Suprapubic skin (tissue), 4 donors: ENCODE data around the gene CYP2A6. TPM values are rescaled to one million over a fixed set of nuclear protein-coding genes. Genes with fewer than 3 reads are reported as not detected.
A peak's percentile ranks its signal among the peaks of the same experiment; 100 is the strongest.
"Not testable (repeated sequence)": the region's sequence is repeated elsewhere in the genome, so short reads cannot be mapped to it uniquely, and the experiment has no call there.

Experiments
- DNase-seq, 2 donors: peaks; one replicate each; pipeline ENCODE4 v3.0.0-alpha.2; 2019; ENCODE audit warnings: low spot score in 2 of 2
- H3K27ac ChIP-seq: fragments of 200-600 bp; sonication (generic); one replicate; pipeline ENCODE4 v1.5.1; 2019
- H3K27me3 ChIP-seq: fragments of 200-600 bp; sonication (generic); one replicate; pipeline ENCODE4 v1.5.1; 2019
- H3K36me3 ChIP-seq: fragments of 200-600 bp; sonication (generic); one replicate; pipeline ENCODE4 v1.5.1; 2019
- H3K4me1 ChIP-seq: fragments of 200-600 bp; sonication (generic); one replicate; pipeline ENCODE4 v1.5.1; 2019
- H3K4me3 ChIP-seq: fragments of 200-600 bp; sonication (generic); one replicate; pipeline ENCODE4 v1.5.1; 2019; ENCODE audit warnings: mild to moderate bottlenecking
- H3K9me3 ChIP-seq: fragments of 200-600 bp; sonication (generic); one replicate; pipeline ENCODE4 v1.5.1; 2019
- EP300 ChIP-seq: sonication (generic); formaldehyde crosslinking; IDR thresholded peaks from one replicate; pipeline ENCODE4 v1.6.1; 2017; ENCODE audit warnings: antibody characterized with exemption
- POLR2A ChIP-seq, 2 donors: fragments of 450-650 bp; IDR thresholded peaks; one replicate each; pipeline ENCODE4 v1.6.1; 2017; ENCODE audit warnings: antibody characterized with exemption in 2 of 2, mild to moderate bottlenecking in 2 of 2, moderate library complexity in 2 of 2
- POLR2AphosphoS5 ChIP-seq, 3 donors: sonication (generic); formaldehyde crosslinking; IDR thresholded peaks; one replicate each; pipeline ENCODE4 v1.6.1; 2017; ENCODE audit warnings: antibody characterized with exemption in 3 of 3
- WGBS: methylation state at CpG from one replicate; pipeline ENCODE4 v1.1.5; 2018; 5-methylcytosine and 5-hydroxymethylcytosine counted together
- total RNA-seq, 4 donors: library from RNA; depleted of rRNA; stranded (reverse); fragments of >200 nt; gene quantifications; one replicate each; pipeline ENCODE4 v1.1.0, GENCODE V29; 2016
- TF ChIP-seq, protein P1 (sequence below), 2 donors: fragments of 200-600 bp in 1 of 2; fragments of 450-650 bp in 1 of 2; sonication (generic) in 1 of 2; IDR thresholded peaks; one replicate each; pipeline ENCODE4 v1.5.1; 2016 to 2019; ENCODE audit warnings: antibody characterized with exemption in 2 of 2, mild to moderate bottlenecking in 1 of 2, moderate library complexity in 1 of 2

CYP2A6 gene
- total RNA-seq, 4 donors from 2014 or later = not detected

DNA sequence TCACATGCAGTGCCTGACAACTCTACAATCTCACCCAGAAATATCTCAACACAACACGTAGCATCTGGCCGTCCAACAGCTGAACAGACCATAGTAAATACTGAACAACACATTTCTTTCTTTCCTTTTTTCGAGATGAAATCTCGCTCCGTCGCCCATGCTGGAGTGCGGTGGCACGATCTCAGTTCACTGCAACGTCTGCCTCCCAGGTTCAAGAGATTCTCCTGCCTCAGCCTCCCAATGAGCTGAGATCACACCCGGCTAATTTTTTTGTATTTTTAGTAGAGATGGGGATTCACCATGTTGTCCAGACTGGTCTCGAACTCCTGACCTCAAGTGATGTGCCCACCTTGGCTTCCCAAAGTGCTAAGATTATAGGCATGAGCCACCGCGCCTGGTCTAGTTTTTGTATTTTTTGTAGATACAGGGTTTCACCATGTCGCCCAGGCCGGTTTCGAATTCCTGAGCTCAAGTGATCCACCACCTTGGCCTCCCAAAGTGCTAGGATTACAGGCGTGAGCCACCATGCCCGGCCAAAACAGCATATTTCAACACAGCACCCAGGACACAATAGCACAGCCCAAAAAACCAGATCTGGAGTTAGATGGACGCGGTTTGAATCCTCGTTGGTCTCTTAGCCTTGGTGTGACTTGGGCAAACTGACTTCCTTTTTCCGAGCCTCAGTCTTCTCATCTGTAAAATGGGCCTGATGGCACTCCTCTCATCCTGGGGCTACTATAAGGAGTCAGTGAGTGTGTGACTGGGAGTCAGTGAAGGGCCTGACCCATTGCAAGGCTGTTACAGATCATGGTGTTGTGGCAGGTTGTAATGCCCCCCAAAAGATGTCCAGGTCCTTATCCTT lies 22.6 kb downstream of the CYP2A6 start:
- Histone ChIP-seq H3K9me3 (no peaks in the 10 kb centered on the region), H3K4me1 (peaks cover 6% of the 10 kb centered on the region), H3K36me3 (peaks cover 7% of the 10 kb centered on the region), H3K4me3 (no peak overlapping the region), H3K27ac (no peak overlapping the region), H3K27me3 (no peaks in the 10 kb centered on the region)
- DNase-seq = no peak
- TF ChIP-seq POLR2AphosphoS5 (IDR thresholded peaks at IDR 0.05) (no peak), POLR2A (IDR thresholded peaks at IDR 0.05) (no peak), EP300 (no peak)
- TF ChIP-seq, protein P1, sequence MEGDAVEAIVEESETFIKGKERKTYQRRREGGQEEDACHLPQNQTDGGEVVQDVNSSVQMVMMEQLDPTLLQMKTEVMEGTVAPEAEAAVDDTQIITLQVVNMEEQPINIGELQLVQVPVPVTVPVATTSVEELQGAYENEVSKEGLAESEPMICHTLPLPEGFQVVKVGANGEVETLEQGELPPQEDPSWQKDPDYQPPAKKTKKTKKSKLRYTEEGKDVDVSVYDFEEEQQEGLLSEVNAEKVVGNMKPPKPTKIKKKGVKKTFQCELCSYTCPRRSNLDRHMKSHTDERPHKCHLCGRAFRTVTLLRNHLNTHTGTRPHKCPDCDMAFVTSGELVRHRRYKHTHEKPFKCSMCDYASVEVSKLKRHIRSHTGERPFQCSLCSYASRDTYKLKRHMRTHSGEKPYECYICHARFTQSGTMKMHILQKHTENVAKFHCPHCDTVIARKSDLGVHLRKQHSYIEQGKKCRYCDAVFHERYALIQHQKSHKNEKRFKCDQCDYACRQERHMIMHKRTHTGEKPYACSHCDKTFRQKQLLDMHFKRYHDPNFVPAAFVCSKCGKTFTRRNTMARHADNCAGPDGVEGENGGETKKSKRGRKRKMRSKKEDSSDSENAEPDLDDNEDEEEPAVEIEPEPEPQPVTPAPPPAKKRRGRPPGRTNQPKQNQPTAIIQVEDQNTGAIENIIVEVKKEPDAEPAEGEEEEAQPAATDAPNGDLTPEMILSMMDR (IDR thresholded peaks at IDR 0.05) = no peak
- WGBS = 94% methylated on average over 22 of the region's 22 CpGs

DNA sequence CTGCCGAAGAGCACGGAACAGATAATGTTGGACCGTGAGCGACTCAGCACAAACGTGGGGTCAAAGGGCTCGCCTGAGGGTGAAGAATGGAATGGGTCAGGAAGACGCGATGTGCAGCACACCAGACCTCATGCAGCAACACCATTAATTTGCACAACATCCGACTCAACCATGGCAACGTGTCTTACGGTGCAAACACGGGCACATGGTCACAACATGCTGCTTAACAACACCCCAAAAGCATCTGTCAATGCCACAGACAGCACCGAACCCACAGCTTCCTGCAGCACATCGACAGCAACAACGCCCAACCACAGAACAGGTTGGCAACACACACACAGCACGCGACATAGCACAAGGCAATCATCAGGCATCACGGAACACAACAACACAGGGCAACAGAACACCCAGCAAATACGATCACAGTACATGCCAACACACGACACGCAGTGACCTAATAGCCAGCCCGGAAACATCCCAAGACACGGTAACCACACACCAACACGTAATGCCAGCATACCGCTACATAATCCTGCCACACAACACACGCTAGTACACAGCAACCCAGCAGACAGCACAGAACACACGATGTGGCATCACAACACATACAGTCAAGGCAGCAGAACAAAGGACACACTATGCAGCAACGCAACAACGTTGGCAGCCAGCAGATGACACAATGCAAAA lies 23.4 kb downstream of the CYP2A6 start:
- not testable (repeated sequence) for H3K36me3 ChIP-seq, DNase-seq, H3K4me1 ChIP-seq, H3K27ac ChIP-seq, H3K4me3 ChIP-seq, H3K27me3 ChIP-seq, H3K9me3 ChIP-seq
- WGBS = 80% methylated on average over 29 of the region's 29 CpGs

DNA sequence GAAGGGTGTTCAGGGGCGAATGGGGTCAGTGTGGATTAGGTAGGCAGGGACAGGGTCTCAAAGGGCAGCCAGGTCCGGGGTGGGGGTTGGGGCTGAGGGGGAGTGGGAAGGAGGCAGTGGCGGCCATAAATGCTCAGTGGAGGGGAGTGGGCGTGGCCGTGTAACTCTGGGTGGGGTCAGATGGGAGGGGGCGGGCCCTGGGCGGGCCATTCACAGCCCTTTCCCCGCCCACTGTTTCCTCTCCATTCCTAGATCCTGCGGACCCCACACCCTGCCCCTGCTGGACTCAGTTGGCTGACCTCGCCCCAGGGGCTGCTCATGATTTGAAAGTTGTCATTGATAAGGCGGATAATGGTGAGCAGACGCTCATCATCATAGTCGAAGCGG lies 23.9 kb downstream of the CYP2A6 start:
- not testable (repeated sequence) for H3K27me3 ChIP-seq

DNA sequence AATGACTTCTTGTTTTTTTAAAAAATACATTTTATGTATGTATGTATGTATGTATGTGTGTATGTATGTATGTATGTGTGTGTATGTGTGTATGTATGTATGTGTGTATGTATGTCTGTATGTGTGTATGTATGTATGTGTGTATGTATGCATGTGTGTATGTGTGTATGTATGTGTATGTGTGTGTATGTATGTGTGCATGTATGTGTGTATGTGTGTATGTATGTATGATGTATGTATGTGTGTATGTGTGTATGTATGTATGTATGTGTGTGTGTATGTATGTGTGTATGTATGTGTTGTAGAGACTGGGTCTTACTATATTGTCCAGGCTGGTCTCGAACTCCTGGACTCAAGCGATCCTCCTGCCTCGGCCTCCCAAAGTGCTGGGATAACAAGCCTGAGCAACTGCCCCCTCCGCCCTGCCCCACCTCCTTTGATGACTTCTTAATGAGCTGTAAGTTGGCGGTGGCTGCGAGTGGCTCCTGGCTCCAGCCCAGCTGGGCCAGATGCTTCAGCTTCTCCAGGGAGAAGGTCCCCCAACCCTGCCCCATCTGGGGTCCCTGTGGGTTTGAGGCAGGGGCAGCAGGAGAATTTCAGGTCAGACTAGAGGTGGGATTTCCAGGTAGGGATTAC lies 24.7 kb downstream of the CYP2A6 start:
- peak in 1 of 2 donors; percentile 60 for DNase-seq
- 100% methylated on average over 1 of the region's 6 CpGs for WGBS
- H3K27ac ChIP-seq, H3K36me3 ChIP-seq, H3K27me3 ChIP-seq, H3K4me3 ChIP-seq, H3K4me1 ChIP-seq, H3K9me3 ChIP-seq: not testable (repeated sequence)

More for the DNA sequence above, 23.9 kb downstream of the CYP2A6 start:
- not testable (repeated sequence) for H3K27ac ChIP-seq, H3K4me1 ChIP-seq, H3K9me3 ChIP-seq, H3K36me3 ChIP-seq, H3K4me3 ChIP-seq, DNase-seq
- whole genome bisulfite sequencing = 90% methylated on average over 10 of the region's 14 CpGs

DNA sequence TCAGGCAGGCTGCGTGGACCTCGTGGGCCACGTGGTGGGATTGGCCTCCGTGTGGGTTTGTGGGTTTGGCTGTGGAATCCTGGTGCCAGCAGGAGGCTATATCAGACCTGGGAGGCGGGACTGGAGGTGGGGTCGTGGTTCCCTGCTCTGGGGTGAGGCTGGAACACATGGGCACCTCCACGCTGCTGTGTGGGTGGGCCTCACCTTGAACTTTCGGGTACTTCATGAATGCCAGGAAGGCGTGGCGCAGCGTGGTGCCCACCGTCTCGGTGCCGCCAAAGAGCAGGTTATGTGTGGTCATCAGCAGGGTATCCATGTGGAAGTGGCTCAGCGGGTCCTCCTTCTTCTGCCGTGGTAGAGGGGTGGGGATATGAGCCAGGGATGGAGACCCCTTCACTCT lies 25.3 kb downstream of the CYP2A6 start:
- not testable (repeated sequence) for H3K4me3 ChIP-seq, H3K27ac ChIP-seq, DNase-seq, H3K27me3 ChIP-seq, H3K36me3 ChIP-seq, H3K9me3 ChIP-seq, H3K4me1 ChIP-seq
- WGBS = 87% methylated on average over 16 of the region's 16 CpGs

DNA sequence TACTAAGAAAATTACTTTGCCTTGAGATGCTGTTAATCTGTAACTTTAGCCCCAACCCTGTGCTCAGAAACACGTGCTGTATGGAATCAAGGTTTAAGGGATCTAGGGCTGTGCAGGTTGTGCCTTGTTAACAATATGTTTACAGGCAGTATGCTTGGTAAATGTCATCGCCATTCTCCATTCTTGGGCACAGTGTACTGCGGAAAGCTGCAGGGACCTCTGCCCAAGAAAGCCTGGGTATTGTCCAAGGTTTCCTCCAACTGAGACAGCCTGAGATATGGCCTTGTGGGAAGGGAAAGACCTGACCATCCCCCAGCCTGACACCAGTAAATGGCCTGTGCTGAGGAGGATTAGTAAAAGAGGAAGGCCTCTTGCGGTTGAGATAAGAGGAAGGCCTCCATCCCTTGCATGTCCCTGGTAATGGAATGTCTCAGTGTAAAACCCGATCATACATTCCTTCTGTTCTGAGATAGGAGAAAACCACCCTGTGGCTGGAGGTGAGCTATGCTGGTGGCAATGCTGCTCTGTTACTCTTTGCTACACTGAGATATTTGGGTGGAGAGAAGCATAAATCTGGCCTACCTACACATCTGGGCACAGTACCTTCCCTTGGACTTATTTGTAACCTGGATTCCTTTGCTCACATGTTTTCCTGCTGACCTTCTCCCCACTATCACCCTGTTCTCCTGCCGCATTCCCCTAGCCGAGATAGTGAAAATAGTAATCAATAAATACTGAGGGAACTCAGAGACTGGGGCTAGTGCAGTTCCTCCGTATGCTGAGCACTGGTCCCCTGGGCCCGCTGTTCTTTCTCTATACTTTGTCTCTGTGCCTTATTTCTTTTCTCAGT lies 27.3 kb downstream of the CYP2A6 start:
- not testable (repeated sequence) for DNase-seq, H3K27ac ChIP-seq

DNA sequence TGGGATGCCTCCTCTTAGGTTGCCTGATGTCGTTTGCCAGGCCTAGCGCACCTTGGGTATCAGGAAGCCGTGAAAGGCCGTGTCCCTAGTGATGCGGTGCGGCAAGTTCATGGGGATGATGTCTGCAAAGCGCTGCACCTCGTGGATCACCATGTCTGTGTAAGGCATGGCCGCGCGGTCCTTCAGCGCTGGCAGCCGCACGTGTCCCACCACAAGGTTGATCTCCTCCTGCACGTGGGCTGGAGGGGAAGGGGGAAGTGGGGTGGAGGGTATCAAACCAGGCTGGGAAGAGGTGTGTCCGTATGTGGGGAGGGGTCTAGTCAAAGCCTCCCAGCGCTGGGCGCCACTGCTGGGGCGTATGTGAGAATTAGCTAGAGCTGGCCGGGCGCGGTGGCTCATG lies 28.1 kb downstream of the CYP2A6 start:
- Histone ChIP-seq H3K27ac (no peak overlapping the region), H3K36me3 (peaks cover 7% of the 10 kb centered on the region), H3K4me1 (peaks cover 23% of the 10 kb centered on the region), H3K27me3 (no peaks in the 10 kb centered on the region), H3K9me3 (no peaks in the 10 kb centered on the region), H3K4me3 (no peak overlapping the region)
- TF ChIP-seq, protein P1 (IDR thresholded peaks at IDR 0.05) = no peak
- no peak for TF ChIP-seq EP300
- no peak for TF ChIP-seq POLR2A (IDR thresholded peaks at IDR 0.05)
- TF ChIP-seq POLR2AphosphoS5 (IDR thresholded peaks at IDR 0.05) = no peak
- 91% methylated on average over 20 of the region's 22 CpGs for WGBS
- DNase-seq = no peak

More for the DNA sequence above, 27.3 kb downstream of the CYP2A6 start:
- not testable (repeated sequence) for H3K36me3 ChIP-seq, H3K4me3 ChIP-seq, H3K27me3 ChIP-seq, H3K9me3 ChIP-seq
- WGBS = 81% methylated on average over 9 of the region's 9 CpGs
- peaks cover 21% of the 10 kb centered on the region for H3K4me1 ChIP-seq
